OCI-M2 (cell line): Measurements from ENCODE around the gene PUM1.
"Not testable (repeated sequence)": the region's sequence is repeated elsewhere in the genome, so short reads cannot be mapped to it uniquely, and the experiment has no call there.

Experiments used
- DNase-seq: peaks from one replicate; lab custom pipeline; 2025; ENCODE audit not compliant: unreplicated experiment; lab: John Stamatoyannopoulos, UW

Gene PUM1

DNA sequence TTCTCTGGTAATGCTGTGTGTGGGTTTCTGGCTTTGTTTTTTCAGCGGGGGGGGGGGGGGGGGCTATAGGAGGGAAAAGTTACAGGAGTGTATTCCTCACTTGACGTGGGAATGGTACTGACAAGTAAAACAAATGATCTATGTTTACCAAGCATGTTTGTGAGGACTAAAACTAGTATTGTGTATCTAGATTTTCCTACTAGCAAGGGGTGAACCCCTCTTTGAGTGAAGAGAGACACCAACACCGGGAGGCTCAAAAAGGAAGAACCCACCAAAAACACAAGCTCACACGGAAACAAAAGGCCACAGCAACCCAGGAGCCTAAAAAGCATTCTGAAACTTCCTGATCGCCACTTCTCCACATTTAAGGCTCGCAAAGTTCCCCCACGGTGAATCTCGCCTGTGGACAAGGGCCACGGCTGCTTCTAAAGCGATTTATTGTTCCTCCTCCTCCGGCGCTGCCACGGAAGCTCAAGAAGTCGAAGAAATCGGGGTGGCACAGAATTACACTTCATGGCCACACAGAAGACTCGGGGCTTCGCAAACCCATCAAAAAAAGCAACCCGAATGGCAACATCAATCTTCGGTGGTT is 703 bp downstream of the PUM1 start:
- no peak for DNase-seq

DNA sequence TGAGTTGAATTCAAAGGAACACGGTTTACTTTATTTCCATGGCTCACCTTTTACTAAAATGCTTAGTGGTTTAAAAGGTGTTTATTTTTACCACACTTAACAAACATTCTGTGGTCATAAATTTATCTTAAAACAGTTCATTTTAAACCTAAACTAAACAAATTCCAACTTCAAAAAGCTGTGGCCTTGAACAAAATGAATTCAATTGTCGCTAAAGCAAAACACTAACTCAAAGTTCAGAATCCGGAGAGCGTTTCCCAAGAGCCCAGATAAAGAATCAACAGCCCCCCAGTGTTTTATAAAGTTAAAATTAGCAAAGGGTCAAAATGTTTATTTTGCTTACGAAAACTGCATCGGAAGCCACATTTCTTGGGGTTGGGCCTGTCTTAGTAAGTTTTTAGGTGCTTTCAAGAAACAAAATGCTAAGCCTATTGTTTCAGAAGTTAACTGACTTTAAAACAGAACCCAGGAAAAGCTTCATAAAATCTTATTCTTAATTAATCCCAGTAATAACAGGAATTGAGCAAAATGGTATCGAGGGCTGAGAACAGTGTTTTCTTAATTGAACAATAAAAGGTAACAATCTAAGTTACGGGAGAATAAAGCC is 1.3 kb downstream of the PUM1 start:
- no peak for DNase-seq

DNA sequence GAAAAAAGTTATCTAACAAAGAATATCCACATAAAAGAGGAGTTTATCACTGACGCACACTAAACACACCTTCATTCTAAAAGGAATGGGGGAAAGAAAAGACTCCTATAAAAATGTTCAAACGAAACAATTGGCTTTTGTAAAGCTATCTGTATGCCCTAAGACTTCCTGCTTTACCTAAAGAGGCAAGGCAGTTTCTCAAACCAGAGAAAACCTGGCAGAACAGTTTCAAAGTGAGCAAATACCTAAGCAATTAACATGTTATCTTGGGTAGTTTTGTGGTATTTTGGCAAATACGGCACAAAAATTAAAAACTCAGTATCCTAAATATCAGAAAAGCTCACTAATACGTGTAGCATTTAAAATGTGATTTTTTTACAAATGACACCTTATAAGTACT is 1.9 kb downstream of the PUM1 start:
- no peak for DNase-seq

DNA sequence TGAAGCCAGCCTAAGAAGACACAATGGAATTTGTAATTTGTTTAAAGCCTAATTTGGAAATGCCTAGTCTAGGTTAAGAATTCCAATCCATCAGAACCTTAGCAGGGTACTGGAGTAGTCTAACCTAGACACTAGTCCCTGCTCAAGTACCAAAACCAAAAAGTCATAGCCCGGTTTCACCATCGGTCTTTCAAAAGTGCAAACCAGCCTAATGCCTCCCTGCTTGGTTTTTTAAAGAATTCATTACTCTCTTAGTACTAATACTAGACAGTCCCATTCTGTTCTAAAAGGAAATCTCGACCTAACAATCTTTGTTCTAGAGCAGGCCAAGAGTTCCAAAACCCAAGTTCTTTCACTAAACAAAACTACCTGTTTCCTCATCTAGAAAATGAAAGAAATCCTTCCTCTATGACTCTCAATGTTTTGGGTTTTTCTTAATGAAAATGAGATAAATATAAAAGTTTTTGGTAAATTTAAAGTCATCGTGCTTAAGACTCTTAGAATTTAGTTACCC is 2.6 kb downstream of the PUM1 start:
- no peak for DNase-seq

DNA sequence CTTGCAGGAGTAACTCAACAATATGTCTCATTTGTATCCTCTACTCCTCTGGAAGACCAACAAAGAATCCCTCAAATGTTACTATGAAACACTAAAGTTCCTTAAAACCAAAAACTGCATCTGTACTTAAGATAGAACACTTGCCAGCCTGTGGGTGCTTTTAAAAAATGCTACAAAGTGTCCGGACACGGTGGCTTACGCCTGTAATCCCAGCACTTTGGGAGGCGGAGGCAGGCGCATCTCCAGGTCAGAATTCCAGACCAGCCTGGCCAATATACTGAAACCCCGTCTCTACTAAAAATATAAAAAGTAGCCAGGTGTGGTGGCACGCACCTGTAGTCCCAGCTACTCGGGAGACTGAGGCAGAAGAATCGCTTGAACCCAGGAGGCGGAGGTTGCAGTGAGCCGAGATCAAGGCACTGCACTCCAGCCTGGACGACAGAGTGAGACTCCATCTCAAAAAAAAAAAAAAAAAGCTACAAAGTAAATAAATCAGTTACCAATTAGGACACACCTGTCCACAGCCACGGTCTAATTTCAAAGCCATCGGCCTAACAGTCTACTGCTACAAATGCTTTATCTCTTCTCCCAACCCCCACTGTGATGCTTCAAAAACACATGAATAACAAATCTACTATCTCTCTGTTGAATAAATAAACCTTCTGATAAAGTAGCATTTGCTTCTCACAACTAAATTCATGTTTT is 3.2 kb downstream of the PUM1 start:
- not testable (repeated sequence) for DNase-seq

DNA sequence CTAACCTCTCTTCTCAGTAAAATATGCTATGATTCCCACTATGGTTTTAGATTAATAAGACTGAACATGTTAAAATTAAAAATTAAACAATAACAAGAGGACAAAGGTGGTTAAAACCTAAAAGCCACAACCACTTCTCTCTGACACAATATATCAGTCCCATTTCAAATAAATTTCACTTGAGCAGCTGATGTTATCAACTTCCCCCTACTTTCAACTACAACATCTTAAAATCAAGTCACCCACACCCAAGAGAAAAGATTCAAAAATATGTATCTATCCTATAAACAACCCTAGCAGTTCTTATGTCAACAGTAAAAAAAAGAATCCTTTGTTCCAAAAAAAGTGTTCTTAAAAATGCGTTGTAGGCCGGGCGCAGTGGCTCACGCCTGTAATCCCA is 7.5 kb downstream of the PUM1 start:
- DNase-seq, result no peak

DNA sequence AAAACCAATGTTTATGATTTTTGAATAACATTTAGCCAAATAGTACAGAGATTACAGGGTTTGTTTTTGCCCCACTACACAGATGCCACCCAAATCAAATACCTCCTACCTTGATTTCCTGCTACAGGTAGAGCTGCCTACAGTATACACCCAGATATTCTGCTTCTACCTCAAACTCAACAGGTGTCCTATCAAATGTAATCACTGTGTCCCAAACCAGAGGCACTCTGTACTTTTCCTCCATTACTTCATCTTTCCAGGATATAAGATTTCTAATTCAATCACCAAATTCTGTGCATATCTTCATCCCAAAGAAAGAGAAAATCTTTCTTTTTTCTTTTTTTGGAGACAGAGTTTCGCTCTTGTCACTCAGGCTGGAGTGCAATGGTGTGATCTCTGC is 9.6 kb downstream of the PUM1 start:
- DNase-seq, result no peak

DNA sequence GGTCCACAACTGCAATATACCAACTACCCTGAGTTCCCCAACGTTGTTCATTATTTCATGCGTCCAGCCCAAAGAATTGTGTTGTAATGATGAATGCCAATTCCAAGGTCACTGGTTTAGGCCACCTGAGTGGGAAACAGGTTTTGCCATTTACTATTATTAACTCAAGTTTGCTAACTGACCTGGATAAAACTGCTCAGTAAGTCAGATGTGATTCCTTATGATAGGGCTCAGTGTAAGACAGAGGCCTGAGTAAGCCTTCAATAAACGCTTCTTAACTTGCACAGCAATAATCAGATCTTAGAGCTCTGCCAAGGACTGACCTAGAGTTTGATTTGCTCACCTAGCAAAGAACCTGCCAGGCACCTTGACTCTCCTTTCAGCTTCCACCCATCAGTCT is 10.0 kb downstream of the PUM1 start:
- DNase-seq, result no peak

DNA sequence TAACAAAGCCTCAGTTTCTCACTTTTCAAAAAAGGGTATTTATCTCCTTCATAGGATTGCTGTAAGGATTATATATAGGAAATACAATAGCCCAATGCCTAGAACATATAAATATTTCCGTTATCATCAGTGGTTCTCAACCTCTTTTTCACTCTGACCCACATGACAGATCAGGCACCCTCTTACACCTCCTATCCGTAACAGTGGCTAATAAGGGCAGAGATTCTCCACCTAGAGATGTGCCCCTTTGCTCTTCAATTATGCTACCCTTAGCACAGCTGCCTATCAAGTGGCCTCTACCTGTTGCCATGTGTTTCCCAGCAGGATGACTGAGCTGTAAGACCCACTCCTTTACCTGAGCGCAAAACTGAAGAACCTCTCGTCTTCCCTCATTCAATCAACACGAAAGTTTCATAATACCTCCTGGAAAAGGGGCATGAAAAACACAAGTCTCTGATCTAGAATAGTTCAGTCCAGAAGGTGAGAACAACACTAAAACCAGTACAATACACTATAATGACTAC is 10.5 kb downstream of the PUM1 start:
- no peak for DNase-seq

DNA sequence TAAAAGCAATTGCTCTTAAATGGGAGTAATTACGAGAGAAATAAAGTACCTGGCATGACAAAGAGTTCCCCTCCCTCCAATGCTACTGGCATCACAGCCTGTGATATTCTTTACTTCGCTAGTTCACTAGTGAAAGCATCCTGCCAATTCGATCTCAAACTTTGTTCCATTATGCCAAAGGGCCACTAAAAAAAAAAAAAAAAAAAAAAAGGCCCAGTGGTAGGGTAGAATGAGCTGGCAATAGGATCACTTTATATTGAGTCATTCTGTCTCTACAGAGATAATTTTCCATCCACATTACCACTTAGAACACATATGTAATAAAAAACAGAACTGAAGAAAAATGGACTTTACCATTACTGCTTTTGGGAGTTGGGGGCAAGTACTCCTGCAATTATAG is 11.2 kb downstream of the PUM1 start:
- no peak for DNase-seq

DNA sequence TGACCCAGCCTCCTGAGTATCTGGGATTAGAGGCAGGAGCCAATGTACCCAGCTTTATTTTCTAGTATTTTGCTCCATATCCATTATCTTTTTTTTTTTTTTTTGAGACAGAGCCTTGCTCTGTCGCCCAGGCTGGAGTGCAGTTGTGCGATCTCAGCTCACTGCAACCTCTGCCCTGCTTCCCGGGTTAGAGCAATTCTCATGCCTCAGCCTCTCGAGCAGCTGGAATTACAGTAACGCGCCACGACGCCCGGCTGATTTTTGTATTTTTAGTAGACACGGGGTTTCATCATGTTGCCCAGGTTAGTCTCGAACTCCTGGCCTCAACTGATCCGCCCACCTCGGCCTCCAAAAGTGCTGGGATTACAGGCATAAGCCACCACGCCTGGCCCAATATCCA is 12.9 kb downstream of the PUM1 start:
- not testable (repeated sequence) for DNase-seq

DNA sequence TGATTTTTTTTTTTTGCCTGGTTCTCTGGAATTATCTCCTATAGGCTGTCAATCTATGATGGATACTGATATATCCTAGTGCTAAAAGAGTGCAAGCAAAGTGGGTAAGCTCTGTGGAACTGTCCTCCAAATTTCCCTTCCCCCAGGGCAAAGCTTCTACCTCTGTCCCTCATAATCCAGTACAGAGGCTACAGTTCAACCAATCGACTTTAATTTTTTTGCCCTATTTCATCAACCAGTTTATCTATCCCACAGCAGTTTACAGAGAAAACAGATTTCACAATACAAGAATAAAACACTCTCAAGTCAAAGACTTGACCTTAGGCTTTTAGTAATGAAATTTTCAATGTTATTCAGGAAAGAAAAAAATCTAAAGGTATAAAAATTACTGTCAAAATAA is 13.9 kb downstream of the PUM1 start:
- no peak for DNase-seq

DNA sequence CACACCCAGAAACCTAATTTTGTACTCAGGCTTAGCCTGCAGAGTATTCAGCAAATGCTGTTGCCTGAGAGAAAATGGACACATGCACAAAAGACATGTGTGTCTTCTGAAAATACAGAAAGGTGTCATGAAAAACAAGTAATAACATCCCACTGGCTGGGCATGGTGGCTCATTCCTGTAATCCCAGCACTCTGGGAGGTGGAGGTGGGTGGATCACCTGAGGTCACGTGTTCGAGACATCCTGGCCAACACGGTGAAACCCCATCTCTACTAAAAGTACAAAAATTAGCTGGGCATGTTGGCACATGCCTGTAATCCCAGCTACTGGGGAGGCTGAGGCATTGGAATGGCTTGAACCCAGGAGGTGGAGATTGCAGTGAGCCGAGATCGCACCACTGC is 18.0 kb downstream of the PUM1 start:
- not testable (repeated sequence) for DNase-seq

DNA sequence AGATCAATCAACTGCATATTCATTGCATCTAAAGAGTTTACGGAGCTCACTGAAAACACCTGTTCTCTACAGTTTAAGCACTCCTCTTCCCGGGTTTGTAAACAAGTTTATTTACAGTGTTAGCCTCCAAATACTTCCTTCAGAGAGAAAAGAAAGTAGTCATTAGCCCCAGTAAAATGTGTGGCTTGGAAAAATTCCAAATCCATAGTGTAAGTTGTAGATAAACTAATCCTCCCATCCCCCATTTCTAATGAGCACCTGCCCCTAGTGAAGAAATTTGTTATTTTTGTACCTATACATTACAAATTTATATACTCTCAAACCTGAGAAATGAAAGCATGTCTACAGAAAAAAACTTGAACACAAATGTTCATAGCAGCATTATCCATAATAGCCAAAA is 21.9 kb downstream of the PUM1 start:
- DNase-seq, result no peak

DNA sequence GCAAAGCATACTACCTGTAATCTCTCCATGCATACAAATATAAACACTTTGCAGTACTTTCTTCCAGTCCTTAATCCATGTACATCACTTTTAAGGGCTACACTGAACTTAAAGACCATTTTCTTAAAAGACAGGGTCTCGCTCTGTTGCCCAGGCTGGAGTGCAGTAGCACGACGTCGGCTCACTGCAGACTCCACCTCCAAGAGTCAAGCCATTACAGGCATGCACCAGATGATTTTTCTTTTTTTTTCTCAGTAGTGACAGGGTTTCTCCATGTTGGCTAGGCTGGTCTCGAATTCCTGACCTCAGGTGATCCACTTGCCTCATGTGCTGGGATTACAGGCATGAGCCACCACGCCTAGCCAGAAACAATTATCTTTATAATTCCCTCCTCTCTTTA is 22.9 kb downstream of the PUM1 start:
- no peak for DNase-seq

DNA sequence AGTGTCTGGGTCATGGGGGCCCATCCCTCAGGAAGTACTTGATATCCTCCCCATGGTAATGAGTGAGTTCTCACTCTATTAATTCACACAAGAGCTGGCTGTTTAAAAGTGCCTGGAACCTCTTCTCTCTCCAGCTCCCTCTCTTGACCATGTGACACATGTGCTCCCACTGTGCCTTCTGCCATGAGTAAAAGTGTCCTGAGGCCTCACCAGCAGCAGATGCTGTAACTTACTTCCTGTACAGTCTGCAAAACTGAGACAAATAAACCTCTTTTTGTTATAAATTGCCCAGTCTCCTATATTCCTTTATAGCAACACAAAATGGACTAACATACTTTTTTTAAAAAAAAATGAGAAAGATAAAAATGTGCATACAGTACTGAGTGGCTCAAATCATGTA is 24.0 kb downstream of the PUM1 start:
- no peak for DNase-seq

DNA sequence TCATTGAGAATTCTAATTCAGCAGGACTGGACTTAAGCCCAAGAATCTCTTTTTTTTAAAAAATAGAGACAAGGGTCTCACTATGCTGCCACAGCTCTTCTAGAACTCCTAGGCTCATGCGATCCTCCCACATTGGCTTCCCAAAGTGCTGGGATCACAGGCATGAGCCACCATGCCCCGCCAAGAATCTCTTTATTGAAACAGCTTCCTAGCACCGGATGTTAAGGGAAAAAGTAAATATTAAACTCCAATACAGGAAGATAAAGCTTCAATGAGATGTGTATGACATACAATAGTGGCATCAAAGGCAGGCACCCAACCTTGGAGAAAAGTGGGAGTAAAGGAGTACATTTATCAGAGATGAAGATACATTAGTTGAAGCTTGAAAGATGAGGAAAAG is 25.5 kb downstream of the PUM1 start:
- DNase-seq, result no peak

DNA sequence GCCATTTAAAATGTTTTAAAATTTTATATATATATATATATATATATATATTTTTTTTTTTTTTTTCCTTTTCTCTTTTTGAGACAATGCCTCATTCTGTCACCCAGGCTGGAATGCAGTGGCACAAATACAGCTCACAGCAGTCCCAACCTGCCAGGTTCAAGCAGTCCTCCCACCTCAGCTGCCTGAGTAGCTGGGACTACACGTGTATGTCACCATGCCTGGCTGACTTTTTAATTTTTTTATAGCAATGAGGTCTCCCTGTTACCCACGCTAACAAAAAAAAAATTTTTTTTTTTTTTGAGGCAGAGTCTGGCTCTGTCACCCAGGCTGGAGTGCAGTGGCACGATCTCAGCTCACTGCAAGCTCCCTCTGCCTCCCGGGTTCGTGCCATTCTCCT is 26.6 kb downstream of the PUM1 start:
- DNase-seq, result not testable (repeated sequence)

DNA sequence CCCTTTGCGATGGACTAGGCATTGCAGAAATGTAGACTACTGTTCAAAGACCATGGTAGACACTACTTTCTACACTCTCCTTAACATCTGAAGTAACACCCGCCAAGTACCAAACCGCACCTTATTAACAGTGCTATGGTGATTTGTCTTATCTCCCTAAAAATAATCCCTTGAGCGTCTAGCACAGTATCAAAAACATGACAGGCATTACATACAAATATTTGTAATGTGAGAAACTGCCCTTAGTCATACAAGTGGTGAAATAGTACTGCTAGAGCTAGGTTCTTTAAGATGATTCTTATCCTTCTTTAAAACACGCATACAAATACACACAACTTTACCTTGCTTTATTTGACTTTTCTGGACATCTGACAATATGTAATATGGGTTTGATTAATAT is 27.2 kb downstream of the PUM1 start:
- no peak for DNase-seq

DNA sequence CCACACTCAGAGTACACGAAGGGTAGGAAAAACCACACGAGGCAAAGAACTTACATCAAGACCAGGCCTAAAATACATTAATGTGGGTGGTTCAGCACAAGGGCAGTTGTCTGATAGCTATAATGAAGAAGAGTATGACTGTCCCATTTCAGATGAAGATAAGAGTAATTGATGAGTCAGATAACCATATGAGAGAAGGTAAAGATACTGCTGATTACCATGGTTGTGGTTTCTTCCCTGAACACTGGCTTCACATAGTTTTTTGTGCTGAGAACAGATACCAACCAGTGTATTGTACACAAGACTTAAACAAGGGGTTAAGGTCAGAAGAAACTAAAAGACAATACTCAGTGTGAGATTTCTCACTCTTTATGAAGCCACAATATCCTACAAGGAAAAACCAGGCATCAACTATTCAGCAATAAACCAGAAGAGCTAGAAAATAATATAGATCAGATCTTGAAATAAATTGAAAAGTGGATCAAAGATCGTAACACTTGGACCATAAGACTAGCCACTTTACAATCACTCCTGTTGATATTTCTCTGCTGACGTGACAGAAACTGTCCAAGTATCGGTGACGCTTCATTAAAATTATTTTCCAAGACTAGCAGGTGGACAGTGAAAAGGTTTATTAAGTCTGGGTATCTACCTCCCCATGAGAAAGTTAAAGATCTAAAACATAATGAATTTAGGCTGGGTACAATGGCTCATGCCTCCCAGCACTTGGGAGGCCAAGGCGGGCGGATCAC is 28.6 kb downstream of the PUM1 start:
- no peak for DNase-seq

DNA sequence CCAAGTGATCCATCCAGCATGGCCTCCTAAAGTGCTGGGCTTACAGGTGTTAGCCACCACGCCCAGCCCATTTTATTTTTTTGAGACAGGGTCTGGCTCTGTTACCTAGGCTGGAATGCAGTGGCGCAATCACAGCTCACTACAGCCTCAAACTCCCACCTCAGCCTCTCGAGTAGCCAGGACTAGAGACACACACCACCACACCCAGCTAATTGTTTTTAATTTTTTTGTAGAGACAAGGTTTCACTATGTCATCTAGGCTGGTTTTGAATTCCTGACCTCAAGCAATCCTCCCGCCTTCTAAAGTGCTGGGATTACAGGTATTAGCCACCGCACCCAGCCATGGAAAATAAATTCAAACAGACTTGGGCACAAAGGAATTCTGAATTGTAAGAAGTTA is 31.9 kb downstream of the PUM1 start:
- DNase-seq, result no peak

DNA sequence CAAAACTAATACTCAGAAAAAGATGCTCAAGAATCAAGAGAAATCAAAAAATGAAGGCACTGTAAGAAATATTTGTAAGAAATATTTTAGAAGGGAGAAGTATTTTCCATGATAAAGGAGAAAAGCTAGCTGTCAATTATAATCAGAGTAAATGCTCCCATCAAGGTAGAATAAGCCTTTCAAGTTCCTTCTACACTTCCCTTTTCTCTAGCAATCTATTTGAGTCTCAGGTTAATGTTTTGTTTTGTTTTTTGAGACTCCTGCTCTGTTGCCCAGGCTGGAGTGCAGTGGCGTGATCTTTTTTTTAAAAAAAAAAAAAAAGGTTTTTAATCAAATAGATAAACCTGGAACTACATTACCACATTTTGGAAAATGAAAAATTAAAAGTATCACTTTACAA is 33.3 kb downstream of the PUM1 start:
- no peak for DNase-seq
